ENCODE measurements around the gene GPR42.

- TF ChIP-seq CBFB (CRISPR knock-in tag; IDR thresholded peaks at IDR 0.05; ENCODE audit: low read depth) (no peak), IRF1 (CRISPR knock-in tag; IDR thresholded peaks at IDR 0.05) (no peak)
- TF ChIP-seq, protein P1, sequence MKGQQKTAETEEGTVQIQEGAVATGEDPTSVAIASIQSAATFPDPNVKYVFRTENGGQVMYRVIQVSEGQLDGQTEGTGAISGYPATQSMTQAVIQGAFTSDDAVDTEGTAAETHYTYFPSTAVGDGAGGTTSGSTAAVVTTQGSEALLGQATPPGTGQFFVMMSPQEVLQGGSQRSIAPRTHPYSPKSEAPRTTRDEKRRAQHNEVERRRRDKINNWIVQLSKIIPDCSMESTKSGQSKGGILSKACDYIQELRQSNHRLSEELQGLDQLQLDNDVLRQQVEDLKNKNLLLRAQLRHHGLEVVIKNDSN (CRISPR knock-in tag; IDR thresholded peaks at IDR 0.05), result no peak
Observed at GRCh38 chr19:35365303-35365702, 5.6 kb upstream of the GPR42 start.

All from WTC11 (cell line).